Astrocyte (in vitro differentiated cells and primary cell): ENCODE data around the gene PNMA8A. TPM values are rescaled to one million over a fixed set of nuclear protein-coding genes. Genes with fewer than 3 reads are reported as not detected.

Source experiments
- DNase-seq: peaks from one replicate; pipeline ENCODE4 v3.0.0-alpha.2; 2010; ENCODE audit warnings: low read depth
- FAIRE-seq: peaks from 2 replicates; lab custom pipeline; 2011; peaks lifted over from hg19 to GRCh38; lab: Jason Lieb, UNC
- H2AFZ ChIP-seq: 2 replicates; pipeline ENCODE4 v1.6.0; 2012; ENCODE audit warnings: low read depth, low read length, inconsistent platforms
- H3K27ac ChIP-seq: 2 replicates; pipeline ENCODE4 v1.5.1; 2011; ENCODE audit warnings: low read depth, low read length, inconsistent platforms
- H3K27me3 ChIP-seq: 2 replicates; pipeline ENCODE4 v1.6.0; 2011; ENCODE audit warnings: low read length, inconsistent platforms; ENCODE audit not compliant: insufficient read depth
- H3K36me3 ChIP-seq: 2 replicates; pipeline ENCODE4 v1.5.1; 2011; ENCODE audit warnings: low read length, inconsistent platforms; ENCODE audit not compliant: insufficient read depth
- H3K4me1 ChIP-seq: 2 replicates; pipeline ENCODE4 v1.5.1; 2011; ENCODE audit warnings: low read length, inconsistent platforms; ENCODE audit not compliant: insufficient read depth
- H3K4me2 ChIP-seq: 2 replicates; pipeline ENCODE4 v1.6.0; 2012; ENCODE audit warnings: low read length, inconsistent platforms
- H3K4me3 ChIP-seq: 2 replicates; pipeline ENCODE4 v1.5.1; 2011; ENCODE audit warnings: low read depth, mild to moderate bottlenecking, low read length, inconsistent platforms; ENCODE audit not compliant: insufficient read depth
- H3K79me2 ChIP-seq: 2 replicates; pipeline ENCODE4 v1.6.0; 2012; ENCODE audit warnings: mild to moderate bottlenecking, low read length, inconsistent platforms; ENCODE audit not compliant: insufficient read depth
- H3K9ac ChIP-seq: 2 replicates; pipeline ENCODE4 v1.6.0; 2012; ENCODE audit warnings: mild to moderate bottlenecking, low read length, inconsistent platforms
- H3K9me3 ChIP-seq: 2 replicates; pipeline ENCODE4 v1.5.1; 2012; ENCODE audit warnings: low read depth, mild to moderate bottlenecking, low read length, inconsistent platforms; ENCODE audit not compliant: insufficient read depth
- H4K20me1 ChIP-seq: 2 replicates; pipeline ENCODE4 v1.6.0; 2012; ENCODE audit warnings: low read length, inconsistent platforms; ENCODE audit not compliant: insufficient read depth
- H3K27ac Mint-ChIP-seq: one replicate; pipeline ENCODE4 v1.8.0; 2021; ENCODE audit warnings: mild to moderate bottlenecking, mixed read lengths; ENCODE audit not compliant: unreplicated experiment
- H3K27me3 Mint-ChIP-seq: one replicate; pipeline ENCODE4 v1.8.0; 2021; ENCODE audit warnings: low read depth, mixed read lengths; ENCODE audit not compliant: unreplicated experiment
- H3K36me3 Mint-ChIP-seq: one replicate; pipeline ENCODE4 v1.8.0; 2021; ENCODE audit warnings: low read depth, mixed read lengths; ENCODE audit not compliant: unreplicated experiment
- H3K4me1 Mint-ChIP-seq: one replicate; pipeline ENCODE4 v1.8.0; 2021; ENCODE audit warnings: low read depth, mixed read lengths; ENCODE audit not compliant: unreplicated experiment
- H3K4me3 Mint-ChIP-seq: one replicate; pipeline ENCODE4 v1.8.0; 2021; ENCODE audit warnings: mild to moderate bottlenecking, moderate library complexity, mixed read lengths; ENCODE audit not compliant: unreplicated experiment
- H3K9me3 Mint-ChIP-seq: one replicate; pipeline ENCODE4 v1.8.0; 2021; ENCODE audit warnings: mild to moderate bottlenecking, mixed read lengths; ENCODE audit not compliant: unreplicated experiment
- EZH2 ChIP-seq: IDR thresholded peaks from 2 replicates; pipeline ENCODE4 v1.6.1; 2012; ENCODE audit warnings: mild to moderate bottlenecking, low read length, inconsistent platforms; ENCODE audit not compliant: insufficient read depth
- total RNA-seq: library from RNA; stranded (reverse); gene quantifications from 2 replicates; pipeline ENCODE4 v1.2.1, GENCODE V29; 2021
- TF ChIP-seq, protein P1 (sequence below): IDR thresholded peaks from 2 replicates; pipeline ENCODE4 v1.5.1; 2011; ENCODE audit warnings: low read depth, mild to moderate bottlenecking, inconsistent platforms, low read length, moderate library complexity; ENCODE audit not compliant: insufficient read depth

PNMA8A gene
- total RNA-seq, 1 donor from 2014 or later, result 12.1 TPM

DNA sequence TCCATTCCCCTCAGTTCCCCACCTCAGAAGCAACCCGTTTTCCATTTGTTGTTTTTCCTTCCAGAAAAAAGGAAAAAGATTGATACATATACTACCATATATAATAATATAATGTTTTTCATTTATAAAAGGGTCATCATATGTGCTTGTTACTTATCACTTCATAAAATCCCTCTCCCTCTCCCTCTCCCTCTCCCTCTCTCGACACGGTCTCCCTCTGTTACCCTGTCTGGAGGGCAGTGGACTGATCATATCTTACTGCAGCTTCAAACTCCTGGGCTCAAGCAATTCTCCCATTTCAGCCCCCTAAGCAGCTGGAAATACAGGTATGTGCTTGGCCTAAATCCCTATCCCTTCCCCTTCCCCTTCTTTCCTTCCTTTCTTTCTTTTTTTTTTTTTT, 17.1 kb downstream of the PNMA8A start:
- no peaks in the 10 kb centered on the region for H3K36me3 ChIP-seq
- H3K9me3 Mint-ChIP-seq, result peaks cover 7% of the 10 kb centered on the region
- no peaks in the 10 kb centered on the region for H4K20me1 ChIP-seq
- H3K27ac Mint-ChIP-seq, result no peak overlapping the region
- H3K79me2 ChIP-seq, result no peaks in the 10 kb centered on the region
- DNase-seq, result no peak
- peaks cover 9% of the 10 kb centered on the region for H3K27me3 ChIP-seq
- H2AFZ ChIP-seq, result no peak overlapping the region
- no peak overlapping the region for H3K4me3 ChIP-seq
- H3K9ac ChIP-seq, result no peak overlapping the region
- H3K9me3 ChIP-seq, result no peaks in the 10 kb centered on the region
- no peaks in the 10 kb centered on the region for H3K27me3 Mint-ChIP-seq
- no peaks in the 10 kb centered on the region for H3K36me3 Mint-ChIP-seq
- H3K4me3 Mint-ChIP-seq, result no peak overlapping the region
- H3K27ac ChIP-seq, result no peak overlapping the region
- no peaks in the 10 kb centered on the region for H3K4me1 ChIP-seq
- no peaks in the 10 kb centered on the region for H3K4me1 Mint-ChIP-seq
- no peak overlapping the region for H3K4me2 ChIP-seq
- TF ChIP-seq, protein P1, sequence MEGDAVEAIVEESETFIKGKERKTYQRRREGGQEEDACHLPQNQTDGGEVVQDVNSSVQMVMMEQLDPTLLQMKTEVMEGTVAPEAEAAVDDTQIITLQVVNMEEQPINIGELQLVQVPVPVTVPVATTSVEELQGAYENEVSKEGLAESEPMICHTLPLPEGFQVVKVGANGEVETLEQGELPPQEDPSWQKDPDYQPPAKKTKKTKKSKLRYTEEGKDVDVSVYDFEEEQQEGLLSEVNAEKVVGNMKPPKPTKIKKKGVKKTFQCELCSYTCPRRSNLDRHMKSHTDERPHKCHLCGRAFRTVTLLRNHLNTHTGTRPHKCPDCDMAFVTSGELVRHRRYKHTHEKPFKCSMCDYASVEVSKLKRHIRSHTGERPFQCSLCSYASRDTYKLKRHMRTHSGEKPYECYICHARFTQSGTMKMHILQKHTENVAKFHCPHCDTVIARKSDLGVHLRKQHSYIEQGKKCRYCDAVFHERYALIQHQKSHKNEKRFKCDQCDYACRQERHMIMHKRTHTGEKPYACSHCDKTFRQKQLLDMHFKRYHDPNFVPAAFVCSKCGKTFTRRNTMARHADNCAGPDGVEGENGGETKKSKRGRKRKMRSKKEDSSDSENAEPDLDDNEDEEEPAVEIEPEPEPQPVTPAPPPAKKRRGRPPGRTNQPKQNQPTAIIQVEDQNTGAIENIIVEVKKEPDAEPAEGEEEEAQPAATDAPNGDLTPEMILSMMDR, result no peak
- no peak for TF ChIP-seq EZH2
- no peak for FAIRE-seq

DNA sequence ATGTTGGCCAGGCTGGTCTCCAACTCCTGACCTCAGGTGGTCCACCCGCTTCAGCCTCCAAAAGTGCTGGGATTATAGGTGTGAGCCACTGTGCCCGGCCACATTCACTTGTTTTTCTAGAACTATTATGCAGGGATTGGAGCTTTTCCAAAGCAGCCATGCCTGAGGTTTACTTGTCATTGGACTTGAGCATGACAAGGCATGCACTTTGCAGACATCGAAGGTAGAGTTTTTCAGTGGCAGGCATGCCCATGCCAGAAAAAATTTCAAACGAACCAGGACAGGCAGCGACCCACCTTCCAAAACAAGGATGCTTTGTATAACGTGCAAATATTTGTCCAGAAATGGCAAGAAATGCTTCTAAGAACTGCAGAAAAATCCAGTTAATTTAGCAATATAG, 17.7 kb downstream of the PNMA8A start:
- Histone ChIP-seq H3K4me1 (no peaks in the 10 kb centered on the region), H3K27me3 (peaks cover 9% of the 10 kb centered on the region), H2AFZ (no peak overlapping the region), H3K4me2 (no peak overlapping the region), H3K9ac (no peak overlapping the region), H3K4me3 (no peak overlapping the region), H3K36me3 (no peaks in the 10 kb centered on the region), H3K27ac (no peak overlapping the region), H3K79me2 (no peaks in the 10 kb centered on the region), H3K9me3 (no peaks in the 10 kb centered on the region), H4K20me1 (no peaks in the 10 kb centered on the region)
- H3K27me3 Mint-ChIP-seq, result no peaks in the 10 kb centered on the region
- H3K9me3 Mint-ChIP-seq, result peaks cover 8% of the 10 kb centered on the region
- DNase-seq (no peak), FAIRE-seq (no peak)
- TF ChIP-seq, protein P1, result no peak
- no peak for TF ChIP-seq EZH2
- no peak overlapping the region for H3K4me3 Mint-ChIP-seq
- H3K36me3 Mint-ChIP-seq, result no peaks in the 10 kb centered on the region
- no peak overlapping the region for H3K27ac Mint-ChIP-seq
- no peaks in the 10 kb centered on the region for H3K4me1 Mint-ChIP-seq

DNA sequence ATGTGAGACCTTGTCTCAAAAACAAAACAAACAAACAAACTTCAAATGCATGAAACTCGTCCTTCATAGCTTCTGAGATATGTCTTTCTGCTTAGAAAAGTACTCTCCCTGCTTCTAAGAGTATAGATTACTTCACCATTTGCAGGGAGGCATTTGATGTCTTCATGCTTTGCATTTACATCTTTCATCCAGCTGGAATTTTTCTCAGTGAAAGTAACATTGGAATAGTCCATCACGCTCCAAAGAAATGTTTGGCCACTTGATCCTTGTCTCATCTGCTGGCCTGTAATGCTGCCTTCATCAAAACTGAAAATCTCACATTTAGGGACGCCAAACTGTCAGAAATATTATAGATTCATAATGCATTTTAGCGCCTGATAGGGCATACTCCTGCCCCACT, 19.2 kb downstream of the PNMA8A start:
- Mint-ChIP-seq H3K4me1 (peaks cover 3% of the 10 kb centered on the region), H3K4me3 (no peak overlapping the region), H3K36me3 (no peaks in the 10 kb centered on the region), H3K27me3 (no peaks in the 10 kb centered on the region), H3K27ac (no peak overlapping the region), H3K9me3 (peaks cover 8% of the 10 kb centered on the region)
- Histone ChIP-seq H3K4me1 (no peaks in the 10 kb centered on the region), H4K20me1 (no peaks in the 10 kb centered on the region), H3K27ac (no peak overlapping the region), H3K27me3 (peaks cover 9% of the 10 kb centered on the region), H2AFZ (no peak overlapping the region), H3K9ac (no peak overlapping the region), H3K36me3 (no peaks in the 10 kb centered on the region), H3K4me2 (no peak overlapping the region), H3K79me2 (no peaks in the 10 kb centered on the region), H3K9me3 (no peaks in the 10 kb centered on the region), H3K4me3 (no peak overlapping the region)
- FAIRE-seq, result no peak
- TF ChIP-seq, protein P1, result no peak
- no peak for TF ChIP-seq EZH2
- no peak for DNase-seq
